ENCODE data around the gene MAB21L2.

DNA sequence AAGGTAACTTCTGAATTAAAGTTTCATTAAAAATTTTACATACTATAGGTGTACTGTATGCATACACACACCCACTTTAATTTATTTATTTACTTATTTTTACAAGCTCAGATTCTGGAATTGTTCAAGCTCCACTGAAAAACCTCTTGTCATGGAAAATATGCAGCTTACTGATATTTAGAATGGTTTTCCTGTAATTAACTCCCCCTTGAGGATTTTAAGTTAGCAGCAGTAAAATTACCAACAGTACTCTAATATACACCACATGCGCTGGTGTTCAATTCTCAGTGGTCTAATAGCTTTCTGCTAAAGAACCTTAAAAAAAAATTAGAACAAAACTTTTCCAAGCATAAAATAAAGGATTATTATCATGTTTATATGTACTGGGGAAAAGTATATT is 12.0 kb downstream of the MAB21L2 start:
- TF ChIP-seq, protein P1, sequence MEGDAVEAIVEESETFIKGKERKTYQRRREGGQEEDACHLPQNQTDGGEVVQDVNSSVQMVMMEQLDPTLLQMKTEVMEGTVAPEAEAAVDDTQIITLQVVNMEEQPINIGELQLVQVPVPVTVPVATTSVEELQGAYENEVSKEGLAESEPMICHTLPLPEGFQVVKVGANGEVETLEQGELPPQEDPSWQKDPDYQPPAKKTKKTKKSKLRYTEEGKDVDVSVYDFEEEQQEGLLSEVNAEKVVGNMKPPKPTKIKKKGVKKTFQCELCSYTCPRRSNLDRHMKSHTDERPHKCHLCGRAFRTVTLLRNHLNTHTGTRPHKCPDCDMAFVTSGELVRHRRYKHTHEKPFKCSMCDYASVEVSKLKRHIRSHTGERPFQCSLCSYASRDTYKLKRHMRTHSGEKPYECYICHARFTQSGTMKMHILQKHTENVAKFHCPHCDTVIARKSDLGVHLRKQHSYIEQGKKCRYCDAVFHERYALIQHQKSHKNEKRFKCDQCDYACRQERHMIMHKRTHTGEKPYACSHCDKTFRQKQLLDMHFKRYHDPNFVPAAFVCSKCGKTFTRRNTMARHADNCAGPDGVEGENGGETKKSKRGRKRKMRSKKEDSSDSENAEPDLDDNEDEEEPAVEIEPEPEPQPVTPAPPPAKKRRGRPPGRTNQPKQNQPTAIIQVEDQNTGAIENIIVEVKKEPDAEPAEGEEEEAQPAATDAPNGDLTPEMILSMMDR (IDR thresholded peaks at IDR 0.05): no peak
- no peak for TF ChIP-seq EP300 (IDR thresholded peaks at IDR 0.05)
